Stimulated activated CD4-positive, alpha-beta T cell treated with anti-CD3 and anti-CD28 coated beads, Interleukin-1b, Interleukin-23, amount 100 ng/mL, for 24 hours (primary cell): Measurements from ENCODE around the gene CSTB.

Experiments used
- DNase-seq, 4 experiments: peaks; one replicate each; pipeline ENCODE4 v3.0.0-alpha.2; 2020; ENCODE audit warnings: low read depth in 4 of 4, low spot score in 1 of 4

Gene CSTB

DNA sequence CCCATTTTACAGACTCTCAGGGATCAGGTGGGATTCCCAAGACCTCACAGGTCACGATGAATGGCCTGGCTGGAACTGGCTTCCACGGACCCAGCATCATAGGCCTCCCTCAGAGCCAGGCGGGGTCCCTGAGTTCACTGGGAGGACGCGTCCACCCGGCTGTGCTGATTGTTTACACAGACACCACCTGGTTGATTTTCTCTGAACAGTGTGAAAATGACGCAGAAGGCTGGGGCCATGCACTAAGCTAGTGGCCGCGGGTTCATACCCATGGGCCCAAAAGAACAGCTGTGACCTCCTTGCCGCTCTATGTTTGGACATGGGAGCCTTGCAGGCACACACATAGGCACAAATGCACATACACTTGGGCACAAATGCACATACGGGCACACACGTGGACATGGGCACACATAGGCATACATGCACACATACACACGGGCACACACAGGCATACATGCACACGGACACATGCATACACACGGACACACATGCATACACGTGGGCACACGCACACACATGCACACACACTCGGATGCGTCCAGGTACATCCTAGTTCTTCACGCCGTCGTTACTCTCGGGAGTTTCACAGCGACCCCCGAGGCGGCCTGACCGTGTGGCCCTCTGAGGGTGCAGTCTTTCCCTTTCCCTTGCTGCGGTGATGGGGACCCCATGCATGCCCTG lies 23.2 kb downstream of the CSTB start:
- no peak for DNase-seq

DNA sequence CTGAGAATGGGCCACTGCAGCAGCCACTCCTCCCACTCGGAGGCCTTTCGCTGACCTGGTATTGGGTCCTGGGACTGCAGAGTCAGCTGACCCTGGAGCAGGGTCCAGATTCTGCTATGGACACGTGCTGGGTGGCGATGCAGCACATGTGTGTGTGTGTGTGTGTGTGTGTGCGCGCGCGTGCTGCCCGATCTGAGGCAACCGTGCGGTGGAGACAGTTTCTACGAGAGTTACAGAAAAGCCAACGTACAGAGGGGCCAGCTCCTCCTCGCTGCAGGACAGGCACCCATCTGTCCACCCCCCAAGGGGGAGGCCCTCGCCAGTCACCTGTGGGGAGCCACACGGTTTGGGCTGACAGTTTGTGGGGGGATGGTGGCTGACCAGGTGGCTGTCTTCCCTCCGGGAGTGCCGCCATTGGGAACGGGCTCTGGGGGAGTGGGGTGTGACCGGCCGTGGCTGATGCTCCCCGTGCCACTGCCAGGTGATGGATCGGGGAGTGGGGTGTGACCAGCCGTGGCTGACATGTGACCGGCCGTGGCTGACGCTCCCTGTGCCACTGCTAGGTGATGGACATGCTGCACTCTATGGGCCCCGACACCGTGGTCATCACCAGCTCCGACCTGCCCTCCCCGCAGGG lies 24.0 kb downstream of the CSTB start:
- DNase-seq, result no peak

DNA sequence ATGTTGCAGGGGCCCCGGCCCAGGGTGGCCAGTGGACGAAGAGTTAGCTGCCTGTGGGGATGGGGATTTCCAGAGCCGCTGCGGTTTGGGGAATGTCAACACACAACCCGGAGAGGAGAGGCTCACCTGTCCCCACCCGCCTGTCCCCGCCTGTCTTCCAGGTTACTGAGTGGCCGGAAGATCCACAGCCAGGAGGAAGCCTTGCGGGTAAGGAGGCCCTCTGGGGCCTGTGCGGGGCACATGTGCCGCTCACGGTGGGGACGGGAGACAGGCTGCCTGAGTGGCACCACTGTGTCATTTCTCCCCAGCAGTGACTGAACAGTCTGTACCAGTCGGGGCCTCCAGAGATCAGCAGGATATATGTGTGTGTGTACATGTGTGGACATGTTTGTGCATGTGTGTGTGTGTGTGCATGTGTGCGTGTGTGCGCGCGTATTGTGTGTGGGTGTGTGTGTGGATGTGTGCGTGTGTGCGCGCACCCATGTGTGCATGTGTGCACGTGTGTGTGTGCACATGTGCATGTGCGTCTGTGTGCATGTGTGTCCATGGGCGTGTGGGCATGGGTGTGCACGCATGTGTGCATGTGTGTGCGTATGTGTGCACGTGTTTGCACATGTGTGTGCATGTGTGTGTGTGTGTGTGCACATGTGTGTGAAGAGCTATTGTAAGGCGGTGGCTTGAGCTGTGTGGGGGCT lies 25.6 kb downstream of the CSTB start:
- DNase-seq, result no peak

DNA sequence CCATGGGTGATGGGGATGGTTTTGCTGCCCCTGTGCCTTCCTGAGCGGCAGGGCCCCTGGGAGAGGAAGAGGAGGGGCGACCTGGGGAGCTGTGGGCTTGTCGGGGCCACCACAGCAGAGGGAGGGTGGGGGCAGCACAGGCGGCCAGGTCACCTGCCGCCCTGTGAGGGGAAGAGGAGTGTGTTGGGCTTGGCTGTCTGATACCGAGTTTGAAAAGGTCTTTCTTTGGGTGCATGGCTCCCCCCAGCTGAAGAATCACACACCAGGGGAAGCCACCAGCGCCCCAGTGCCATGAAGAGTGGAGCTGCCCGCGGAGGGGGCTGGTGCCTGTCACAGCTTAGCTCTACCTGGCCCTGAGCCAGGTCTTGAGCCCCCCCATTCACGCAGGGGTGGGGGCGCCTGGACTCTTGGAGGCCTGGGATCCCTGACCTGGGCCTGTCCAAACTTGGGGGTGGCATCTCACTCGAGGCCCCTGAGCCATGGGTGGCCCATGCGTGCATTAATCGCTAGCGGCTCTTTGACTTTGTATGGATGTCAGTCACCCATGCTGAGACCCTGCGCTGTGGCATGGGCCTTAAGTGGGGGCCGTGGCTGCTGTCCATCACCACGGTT lies 26.4 kb downstream of the CSTB start:
- no peak for DNase-seq

DNA sequence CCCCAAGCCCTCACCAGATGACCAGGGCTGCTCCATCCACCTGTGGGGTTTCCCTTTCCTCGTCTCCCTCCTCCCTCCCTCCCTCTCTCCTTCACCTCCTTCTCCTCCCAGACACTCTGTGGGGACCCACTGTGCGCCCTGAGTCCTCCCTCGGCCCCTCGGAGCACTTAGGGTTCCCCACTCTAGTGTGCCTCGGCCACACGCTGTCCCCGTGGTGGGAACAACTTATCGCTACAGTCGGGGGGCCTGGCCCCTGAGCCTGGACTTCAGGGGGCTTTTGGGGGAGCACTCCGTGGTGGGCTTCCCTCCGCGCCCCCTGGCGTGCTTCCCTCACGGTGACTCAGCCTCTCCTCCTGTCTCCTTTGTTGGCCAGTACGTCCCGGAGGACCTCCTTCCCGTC lies 27.5 kb downstream of the CSTB start:
- no peak for DNase-seq

DNA sequence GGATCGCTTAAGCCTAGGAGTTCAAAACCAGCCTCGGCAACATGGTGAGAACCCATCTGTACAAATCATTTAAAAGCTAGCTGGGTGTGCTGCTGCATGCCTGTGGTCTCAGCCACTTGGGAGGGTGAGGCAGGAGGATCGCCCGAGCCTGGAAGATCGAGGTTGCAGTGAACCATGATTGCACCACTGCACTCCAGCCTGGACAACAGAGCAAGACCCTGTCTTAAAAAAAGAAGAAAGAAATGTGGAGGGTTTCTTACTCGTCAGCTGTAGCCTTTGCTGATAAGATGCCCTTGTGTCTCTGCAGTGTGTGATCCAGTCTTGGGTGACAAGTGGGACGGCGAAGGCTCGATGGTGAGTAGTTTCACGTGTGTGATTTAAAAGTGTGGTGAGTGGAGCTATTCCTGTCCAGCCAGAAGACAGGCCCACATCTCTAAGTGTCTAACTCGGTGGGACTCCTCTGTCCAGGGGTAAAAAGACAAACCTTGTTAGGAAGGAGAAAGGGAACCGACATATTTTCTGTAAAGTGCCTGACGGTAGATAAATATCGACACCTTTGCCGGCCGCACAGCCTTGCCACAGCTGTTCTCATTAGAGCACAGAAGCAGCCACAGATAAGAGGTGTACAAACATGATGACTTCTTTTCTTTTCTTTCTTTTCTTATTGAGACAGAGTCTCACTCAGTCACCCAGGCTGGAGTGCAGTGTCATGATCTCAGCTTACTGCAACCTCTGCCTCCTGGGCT lies 30.2 kb downstream of the CSTB start:
- no peak for DNase-seq

DNA sequence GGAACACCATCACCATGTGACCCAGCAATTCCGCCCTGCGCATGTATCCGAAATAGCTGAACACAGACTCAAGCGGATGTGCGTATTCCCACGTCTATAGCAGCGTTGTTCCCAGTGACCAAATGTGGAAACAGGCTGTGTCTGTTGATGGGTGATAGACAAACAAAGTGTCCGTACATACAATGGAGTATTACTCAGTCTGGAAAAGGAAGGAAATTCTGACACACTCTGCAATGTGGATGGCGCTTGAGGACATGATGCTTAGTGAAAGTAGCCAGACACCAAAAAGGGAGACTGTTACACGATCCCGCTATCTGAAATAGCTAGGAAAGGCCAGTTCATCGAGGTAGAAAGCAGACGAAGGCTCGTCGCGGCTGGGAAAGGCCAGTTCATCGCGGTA lies 31.4 kb downstream of the CSTB start:
- DNase-seq, result no peak

DNA sequence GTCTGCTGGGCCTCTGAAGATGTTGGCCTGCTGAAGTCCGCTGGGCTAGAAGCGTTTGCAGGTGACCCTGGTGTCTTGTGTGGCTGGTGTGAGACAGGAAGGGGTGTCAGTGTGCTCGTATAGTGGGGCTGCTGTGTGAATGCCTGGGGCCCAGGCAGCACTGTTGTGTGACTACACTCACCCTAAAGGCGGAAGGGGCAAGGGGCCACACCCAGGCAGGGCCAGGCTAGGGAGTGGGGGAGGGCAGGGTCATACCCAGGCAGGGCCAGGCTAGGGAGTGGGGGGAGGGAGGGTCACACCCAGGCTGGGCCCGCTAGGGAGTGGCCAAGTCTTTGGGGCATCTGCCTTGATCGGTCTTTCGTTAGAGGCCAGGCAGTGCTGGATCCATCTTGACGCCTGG lies 32.2 kb downstream of the CSTB start:
- no peak for DNase-seq

DNA sequence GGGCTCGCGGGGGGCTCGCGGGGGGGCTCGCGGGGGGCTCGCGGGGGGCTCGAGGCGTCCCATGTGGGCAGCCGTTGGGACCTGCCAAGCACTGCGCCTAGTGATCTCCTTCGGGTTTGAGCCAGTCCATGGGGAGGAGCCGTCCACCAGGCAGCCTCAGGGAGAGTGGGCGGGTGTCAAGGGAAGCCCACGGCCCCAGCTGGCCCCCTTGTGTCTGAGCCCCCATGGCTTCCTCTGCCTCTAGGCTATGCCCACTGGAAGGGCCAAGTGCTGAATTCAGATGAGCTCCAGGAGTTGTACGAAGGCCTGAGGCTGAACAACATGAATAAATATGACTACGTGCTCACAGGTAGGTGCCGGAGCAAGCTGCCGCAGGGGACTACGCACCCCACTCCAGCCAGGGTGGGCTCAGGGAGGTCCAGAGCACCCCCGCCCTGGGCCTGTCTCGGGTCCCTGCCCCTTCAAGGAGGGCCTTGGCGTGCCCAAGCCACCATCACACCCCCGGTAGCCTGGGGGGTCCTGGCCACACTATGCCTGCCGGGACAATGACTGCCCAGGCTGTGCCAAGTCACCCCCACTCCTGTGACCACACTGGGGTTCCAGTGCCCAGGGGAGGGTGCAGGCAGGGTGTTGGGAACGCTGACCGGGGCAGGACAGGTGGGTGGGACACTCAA lies 34.5 kb downstream of the CSTB start:
- DNase-seq, result no peak

DNA sequence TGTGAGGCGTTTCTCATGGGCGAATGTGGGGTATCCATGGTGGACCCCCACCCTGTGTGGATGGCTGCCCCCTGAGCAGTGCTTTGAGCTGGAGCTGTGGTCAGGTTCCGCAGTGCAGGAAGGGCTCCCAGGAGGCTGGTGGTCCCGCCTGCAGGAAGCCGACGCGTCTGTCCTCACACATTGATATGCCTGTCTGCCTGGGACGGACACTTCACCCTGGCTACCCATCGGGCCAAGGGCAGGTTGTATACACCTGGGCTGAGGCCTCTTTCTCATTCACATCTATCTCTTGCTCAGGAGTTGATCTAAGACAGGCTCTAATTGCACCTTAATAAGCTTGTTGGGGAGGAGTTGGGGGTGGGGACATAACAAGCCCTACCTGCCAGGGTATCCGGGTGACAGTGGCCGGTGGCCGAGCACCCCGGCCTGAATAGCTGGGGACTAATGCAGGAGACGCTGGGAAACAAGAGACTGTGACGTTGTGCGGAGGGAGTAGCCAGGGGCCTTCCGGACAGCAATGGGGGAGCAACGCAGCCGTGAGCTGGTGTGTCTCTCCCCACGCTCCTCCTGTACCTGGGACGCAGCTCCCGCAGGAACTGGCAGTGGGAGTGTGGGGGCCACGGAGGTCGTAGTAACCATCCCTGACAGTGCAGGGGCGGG lies 35.5 kb downstream of the CSTB start:
- no peak for DNase-seq

DNA sequence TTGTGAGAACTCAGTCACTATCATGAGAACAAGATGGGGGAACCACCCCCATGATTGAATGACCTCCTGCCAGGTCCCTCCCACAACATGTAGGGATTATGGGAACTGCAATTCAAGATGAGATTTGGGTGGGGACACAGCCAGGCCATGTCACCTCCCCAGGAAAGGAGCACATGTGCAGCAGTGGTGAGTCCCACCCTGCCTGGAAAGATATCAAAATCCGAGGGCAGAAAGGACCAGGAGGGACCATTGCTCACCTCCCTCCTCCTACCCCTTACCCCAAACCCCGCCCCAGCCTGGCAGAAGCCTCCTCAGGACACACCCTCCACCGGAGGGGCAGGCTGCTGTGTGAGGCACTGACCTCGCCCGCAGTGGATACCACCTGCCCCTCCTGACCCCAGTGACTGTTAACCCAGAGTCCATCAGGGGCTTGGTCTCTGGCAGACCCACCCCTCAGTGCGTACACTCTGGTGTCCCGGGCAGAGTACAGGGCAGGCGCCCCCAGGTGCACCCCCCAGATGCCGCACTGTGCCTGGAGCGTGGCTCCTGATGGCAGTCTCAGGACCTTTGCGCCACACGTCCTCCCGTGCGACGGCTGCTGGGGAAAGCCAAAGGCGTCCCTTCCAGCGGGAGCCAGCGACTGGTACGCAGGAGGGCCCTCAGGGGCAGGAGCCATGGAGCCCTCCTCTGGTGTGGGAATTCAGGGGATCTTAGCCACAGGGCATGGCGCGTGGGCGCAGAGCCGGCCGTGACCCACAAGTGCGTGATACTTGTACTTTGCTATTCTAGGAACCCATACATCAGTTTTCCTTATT lies 36.3 kb downstream of the CSTB start:
- no peak for DNase-seq

DNA sequence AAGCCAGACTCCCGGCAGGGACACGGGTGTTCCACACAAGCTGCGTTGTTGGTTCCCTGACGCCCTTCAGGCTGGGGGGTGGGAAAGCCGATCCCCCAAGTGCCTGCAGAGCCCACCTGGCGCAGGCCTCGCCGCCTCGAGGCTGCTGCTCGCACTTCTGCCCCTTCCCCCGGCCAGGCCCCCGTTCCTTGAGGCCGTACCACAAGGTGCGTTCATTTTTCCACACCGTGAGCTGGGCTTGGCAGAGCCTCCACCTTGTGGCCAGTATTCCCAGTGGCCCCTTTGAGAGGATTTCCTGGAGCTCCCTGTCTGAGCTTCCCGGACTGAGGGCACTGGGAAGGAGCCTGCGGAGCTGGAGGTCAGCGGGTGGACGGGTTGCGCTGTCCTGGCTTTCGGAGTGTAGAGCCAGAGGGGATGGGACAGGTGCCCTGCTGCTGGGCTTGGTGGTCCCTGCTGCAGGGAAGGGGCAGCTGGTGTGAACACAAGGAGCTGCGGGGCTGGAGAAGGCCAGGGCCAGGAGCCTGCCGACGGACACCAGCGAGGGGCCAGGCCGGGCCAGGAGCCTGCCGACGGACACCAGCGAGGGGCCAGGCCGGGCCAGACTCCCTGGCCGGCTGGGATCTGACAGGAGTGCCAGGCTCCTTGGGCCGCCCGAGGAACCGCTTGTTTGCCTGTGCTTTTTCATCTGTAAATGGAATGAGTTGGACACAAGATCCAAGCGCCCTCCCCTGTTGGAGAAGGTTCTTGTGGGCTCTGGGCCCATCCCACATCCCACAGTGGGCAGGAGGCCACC lies 38.8 kb downstream of the CSTB start:
- DNase-seq, result no peak

DNA sequence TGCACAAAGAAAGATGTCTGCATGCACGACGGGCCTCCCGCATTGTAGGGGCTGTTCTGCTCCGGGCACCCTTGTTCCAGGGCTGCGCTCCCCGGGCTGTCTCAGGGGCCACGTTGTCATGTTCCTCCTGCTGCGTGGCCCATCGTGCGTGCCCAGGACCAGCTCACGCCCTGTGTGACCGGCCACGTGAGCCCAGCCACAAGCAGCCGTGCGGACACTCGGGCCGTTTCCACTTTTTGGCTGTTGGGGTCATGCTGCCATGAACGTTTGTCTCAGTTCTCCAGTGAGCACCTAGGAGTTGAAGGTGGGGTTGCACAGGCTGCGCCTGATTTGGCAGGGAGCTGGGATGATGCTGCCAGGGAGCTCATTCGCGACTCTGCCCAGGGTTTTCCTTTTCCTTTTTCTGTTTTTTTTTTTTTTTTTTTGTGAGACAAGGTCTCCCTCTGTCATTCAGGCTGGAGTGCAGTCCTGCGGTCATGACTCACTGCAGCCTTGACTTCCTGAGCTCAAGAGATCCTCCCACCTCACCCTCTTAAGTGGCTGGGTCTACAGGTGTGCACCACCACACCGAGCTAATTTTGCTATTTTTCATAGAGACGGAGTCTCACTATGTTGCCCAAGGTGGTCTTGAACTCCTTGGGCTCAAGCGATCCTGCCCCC lies 39.8 kb downstream of the CSTB start:
- DNase-seq, result no peak

DNA sequence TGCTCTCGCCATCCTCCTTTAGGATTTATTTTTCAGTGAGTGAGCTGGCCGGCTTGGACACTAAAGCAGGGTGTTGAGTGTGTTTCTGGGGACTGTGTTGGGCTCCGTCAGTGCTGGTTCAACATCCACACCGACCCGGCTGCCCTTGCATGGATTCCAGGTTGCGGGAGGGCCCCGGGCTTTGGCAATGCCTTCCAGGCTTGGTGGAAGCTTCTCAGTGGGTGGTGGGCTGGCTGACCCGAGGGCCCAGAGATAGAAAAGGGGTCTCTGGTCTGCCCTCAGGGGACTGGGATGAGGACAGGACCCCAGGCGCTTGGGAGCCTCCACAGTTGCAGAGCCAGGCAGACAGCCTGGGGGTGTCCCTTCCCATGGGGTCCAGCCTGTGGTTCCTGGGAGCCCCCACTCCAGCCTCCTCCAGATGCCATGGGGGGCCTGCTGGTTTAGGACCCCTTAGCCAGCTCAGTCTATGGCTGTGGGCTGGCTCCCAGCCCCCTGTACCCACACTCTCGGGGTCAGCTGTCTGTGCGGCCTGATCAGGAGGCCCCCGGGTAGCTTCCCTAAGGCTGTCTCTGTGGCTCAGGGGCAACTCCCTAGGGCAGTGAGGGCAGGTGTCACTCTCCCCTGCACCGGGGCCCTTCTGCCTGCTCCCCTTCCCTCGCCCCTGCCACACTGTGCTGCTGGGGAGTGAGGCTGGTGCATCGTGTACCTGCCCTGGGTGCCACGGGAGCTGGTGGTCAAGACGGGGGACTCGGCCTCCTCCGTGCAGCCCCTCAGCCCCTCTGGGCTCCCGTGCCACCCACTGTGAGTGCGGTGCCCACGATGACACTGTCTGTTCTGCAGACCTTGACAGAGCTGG lies 40.6 kb downstream of the CSTB start:
- DNase-seq, result no peak

DNA sequence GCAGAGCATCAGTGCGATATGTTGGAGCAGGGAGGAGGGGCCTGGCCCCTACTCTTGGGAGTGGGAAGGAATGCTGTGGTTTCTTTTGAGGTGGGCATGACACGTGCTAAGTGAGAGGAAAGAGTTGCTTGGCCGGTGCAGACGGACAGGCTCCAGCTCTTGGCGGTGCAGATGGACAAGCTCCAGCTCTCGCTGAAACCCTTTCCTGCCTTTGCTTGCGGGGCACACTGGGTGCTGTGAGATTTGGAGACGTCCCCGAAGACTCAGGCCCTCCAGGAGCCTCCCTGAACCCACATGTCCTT lies 41.2 kb downstream of the CSTB start:
- no peak for DNase-seq

DNA sequence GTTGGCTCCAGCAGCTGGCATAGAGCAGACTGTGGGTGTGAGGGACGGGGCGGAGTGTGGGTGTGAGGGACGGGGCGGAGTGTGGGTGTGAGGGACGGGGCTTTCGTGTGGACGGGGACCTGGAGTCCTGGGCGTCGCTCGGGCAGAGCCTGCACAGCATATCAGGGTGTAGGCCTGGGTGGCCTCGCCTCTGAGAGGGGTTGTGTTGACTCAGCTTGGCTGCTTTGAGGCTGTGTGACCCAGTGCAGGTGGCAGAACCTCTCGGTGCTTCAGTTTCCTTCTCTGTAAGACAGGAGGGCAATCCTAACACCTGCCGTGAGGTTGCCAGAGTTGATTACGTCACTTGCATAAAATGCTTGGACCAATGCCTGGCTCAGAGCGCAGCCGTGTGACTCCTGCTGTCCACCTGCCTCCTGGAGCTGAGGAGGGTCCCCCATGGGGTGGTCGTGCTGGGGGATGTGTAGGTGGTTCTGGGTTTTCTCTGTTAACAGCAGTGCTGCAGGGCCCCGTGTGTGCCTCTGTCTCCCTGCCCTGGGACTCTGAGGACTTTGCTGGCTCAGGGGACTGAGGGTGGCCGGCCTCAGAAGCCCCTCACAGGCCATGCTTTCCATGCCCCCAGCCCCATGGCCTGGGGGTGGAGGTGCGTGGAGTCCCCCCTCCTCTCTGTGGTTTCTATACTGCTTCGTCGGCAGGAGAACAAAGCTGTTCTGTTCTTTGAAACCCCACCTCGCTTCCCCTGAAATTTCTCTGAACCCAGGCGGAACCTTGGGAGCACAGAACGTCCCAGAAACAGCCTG lies 41.8 kb downstream of the CSTB start:
- DNase-seq, result no peak
